Heart left ventricle (tissue), 13 donors: ENCODE data around the gene ALDOB.

ENCODE experiments used
- CTCF ChIP-seq, 12 donors: fragments of 200-600 bp; sonication (generic) in 4 of 12; IDR thresholded peaks; one replicate each; pipeline versions ENCODE4 v1.5.0 to v1.8.0; 2018 to 2022; ENCODE audit warnings: antibody characterized with exemption in 12 of 12, mild to moderate bottlenecking in 5 of 12
- POLR2A ChIP-seq, 2 donors: fragments of 450-650 bp; IDR thresholded peaks; one replicate each; pipeline ENCODE4 v1.6.1; 2017; ENCODE audit warnings: antibody characterized with exemption in 2 of 2, mild to moderate bottlenecking in 2 of 2, moderate library complexity in 2 of 2
- donor health status: ischemic (EF 13 %, LVEDD 7.1; RV severe dilation, severe dysfunction).
- donor health status: DM: no; HTN: yes; CAD: no.
- donor health status: DM: no; HTN: no; CAD: no.
- donor health status: ischemic (EF 25% LVEDD 6.9; RV normal size, moderate dysfunction).
- donor health status: ischemic (EF 25% LVEDD 5.7; RV mildly dilated, moderate dysfunction).
- donor health status: ischemic (EF 35%, LVEDD 5.7; RV mildly dilated, moderate dysfunction).
- donor health status: nonischemic (EF 11% LVEDD 7.7; RV severe dilation, severe dysfunction).
- donor health status: DM: yes; HTN: yes; CAD: no.
- donor health status: PGD.
- donor health status: ischemic (EF 29% LVEDD 5.4; RV normal size, mild dysfunction).
- donor health status: nonischemic (EF 23%, LVEDD 6.1; RV moderate dilation, normal function).

GRCh38 chr9:101427957-101428655 lies 7.5 kb downstream of the ALDOB start:
- TF ChIP-seq CTCF (IDR thresholded peaks at IDR 0.05) (no peak), POLR2A (IDR thresholded peaks at IDR 0.05) (no peak)
